Stimulated activated CD8-positive, alpha-beta memory T cell treated with anti-CD3 and anti-CD28 coated beads, Interleukin-12 subunit alpha, Interleukin-12 subunit beta, amount 100 ng/mL, for 1 hour (primary cell): ENCODE results near the gene ARHGAP26.

Experiments
- DNase-seq: peaks from one replicate; pipeline ENCODE4 v3.0.0-alpha.2; 2020; ENCODE audit warnings: low read depth

ARHGAP26 gene

GRCh38 chr5:143208365-143208641, 438.1 kb downstream of the ARHGAP26 start:
- no peak for DNase-seq

- DNase-seq = no peak
Measured at GRCh38 chr5:143208781-143209510, 438.8 kb downstream of the ARHGAP26 start.

GRCh38 chr5:143209881-143210395, 439.8 kb downstream of the ARHGAP26 start:
- no peak for DNase-seq

- DNase-seq = no peak
Measured at GRCh38 chr5:143210576-143210975, 440.4 kb downstream of the ARHGAP26 start.

- DNase-seq = no peak
Measured at GRCh38 chr5:143212261-143212660, 442.1 kb downstream of the ARHGAP26 start.

GRCh38 chr5:143213231-143213850, 443.2 kb downstream of the ARHGAP26 start:
- DNase-seq = no peak

- no peak for DNase-seq
Measured at GRCh38 chr5:143213851-143214363, 443.7 kb downstream of the ARHGAP26 start.

- no peak for DNase-seq
Measured at GRCh38 chr5:143214458-143214857, 444.3 kb downstream of the ARHGAP26 start.

GRCh38 chr5:143214890-143215289, 444.7 kb downstream of the ARHGAP26 start:
- DNase-seq = no peak

- no peak for DNase-seq
Measured at GRCh38 chr5:143215690-143216089, 445.5 kb downstream of the ARHGAP26 start.

GRCh38 chr5:143216211-143216610, 446.0 kb downstream of the ARHGAP26 start:
- DNase-seq = no peak

- DNase-seq = no peak
Measured at GRCh38 chr5:143217065-143217803, 447.1 kb downstream of the ARHGAP26 start.

- DNase-seq = no peak
Measured at GRCh38 chr5:143217804-143218160, 447.6 kb downstream of the ARHGAP26 start.

GRCh38 chr5:143218517-143219170, 448.5 kb downstream of the ARHGAP26 start:
- no peak for DNase-seq

- DNase-seq = no peak
Measured at GRCh38 chr5:143219696-143220095, 449.5 kb downstream of the ARHGAP26 start.

- DNase-seq = no peak
Measured at GRCh38 chr5:143220748-143221251, 450.6 kb downstream of the ARHGAP26 start.

- no peak for DNase-seq
Measured at GRCh38 chr5:143222287-143223231, 452.4 kb downstream of the ARHGAP26 start.

- DNase-seq = no peak
Measured at GRCh38 chr5:143224672-143225071, 454.5 kb downstream of the ARHGAP26 start.

- DNase-seq = no peak
Measured at GRCh38 chr5:143225511-143225910, 455.3 kb downstream of the ARHGAP26 start.

GRCh38 chr5:143226361-143226760, 456.2 kb downstream of the ARHGAP26 start:
- no peak for DNase-seq

GRCh38 chr5:143226872-143227271, 456.7 kb downstream of the ARHGAP26 start:
- no peak for DNase-seq
